WTC11 (cell line): ENCODE data around the gene RFTN1.

Source experiments
- ATF1 ChIP-seq: sonication (generic); formaldehyde crosslinking; IDR thresholded peaks from 2 replicates; pipeline ENCODE4 v1.8.1; 2023; ENCODE audit warnings: mild to moderate bottlenecking, moderate library complexity, missing genetic modification reagents
- CTCF ChIP-seq: fragments of 200-600 bp; IDR thresholded peaks from 2 replicates; pipeline ENCODE4 v1.8.0; 2022; ENCODE audit warnings: antibody characterized with exemption
- E2F1 ChIP-seq: sonication (generic); formaldehyde crosslinking; IDR thresholded peaks from 2 replicates; pipeline ENCODE4 v1.8.0; 2022; ENCODE audit warnings: mild to moderate bottlenecking, missing genetic modification reagents
- ELF4 ChIP-seq: sonication (generic); formaldehyde crosslinking; IDR thresholded peaks from 2 replicates; pipeline ENCODE4 v1.8.1; 2022; ENCODE audit warnings: low read depth, mild to moderate bottlenecking, moderate library complexity, missing genetic modification reagents
- HMGA2 ChIP-seq: fragments of 250-450 bp; sonication (Bioruptor Pico); IDR thresholded peaks from 2 replicates; pipeline ENCODE4 v1.4.0; 2021; ENCODE audit warnings: mild to moderate bottlenecking, moderate library complexity
- HMGXB4 ChIP-seq: sonication (generic); formaldehyde crosslinking; IDR thresholded peaks from 2 replicates; pipeline ENCODE4 v1.8.1; 2023; ENCODE audit warnings: mild to moderate bottlenecking, moderate library complexity, missing genetic modification reagents
- IRF2 ChIP-seq: sonication (generic); formaldehyde crosslinking; IDR thresholded peaks from 2 replicates; pipeline ENCODE4 v1.8.0; 2022; ENCODE audit warnings: low read depth, missing genetic modification reagents, borderline replicate concordance
- MAX ChIP-seq: sonication (generic); formaldehyde crosslinking; IDR thresholded peaks from 2 replicates; pipeline ENCODE4 v1.8.0; 2022; ENCODE audit warnings: mild to moderate bottlenecking, missing genetic modification reagents
- NR2C2 ChIP-seq: sonication (generic); formaldehyde crosslinking; IDR thresholded peaks from 2 replicates; pipeline ENCODE4 v1.8.0; 2022; ENCODE audit warnings: mild to moderate bottlenecking, missing genetic modification reagents
- NR3C1 ChIP-seq: sonication (generic); formaldehyde crosslinking; conservative IDR thresholded peaks from 2 replicates; pipeline ENCODE4 v1.8.1; 2023; ENCODE audit warnings: low read depth, mild to moderate bottlenecking, missing genetic modification reagents
- USF1 ChIP-seq: sonication (generic); formaldehyde crosslinking; IDR thresholded peaks from 2 replicates; pipeline ENCODE4 v1.8.0; 2022; ENCODE audit warnings: mild to moderate bottlenecking, missing genetic modification reagents

- TF ChIP-seq HMGXB4 (CRISPR knock-in tag) (no peak), NR3C1 (CRISPR knock-in tag) (no peak), USF1 (CRISPR knock-in tag) (no peak), CTCF (no peak), E2F1 (CRISPR knock-in tag) (no peak), MAX (CRISPR knock-in tag) (no peak), NR2C2 (CRISPR knock-in tag) (no peak), IRF2 (CRISPR knock-in tag) (no peak), ELF4 (no peak), ATF1 (CRISPR knock-in tag) (no peak), HMGA2 (no peak)
These were observed 161.1 kb downstream of the RFTN1 start for GRCh38 chr3:16352428-16352827.
